Subcutaneous abdominal adipose tissue (tissue), 5 donors: ENCODE results near the gene ARHGEF39.

ENCODE experiments used
- H3K27ac ChIP-seq: one replicate; pipeline ENCODE4 v1.7.0; 2013; ENCODE audit warnings: low read depth, mild to moderate bottlenecking, inconsistent platforms, low read length, moderate library complexity
- H3K27me3 ChIP-seq, 5 donors: one replicate each; pipeline ENCODE4 v1.7.0; 2013; ENCODE audit warnings: low read length in 5 of 5, inconsistent platforms in 1 of 5; ENCODE audit not compliant: control insufficient read depth in 5 of 5, insufficient read depth in 4 of 5
- H3K36me3 ChIP-seq, 5 donors: one replicate each; pipeline ENCODE4 v1.7.0; 2013; ENCODE audit warnings: low read length in 5 of 5; ENCODE audit not compliant: control insufficient read depth in 5 of 5, insufficient read depth in 5 of 5
- H3K4me1 ChIP-seq, 5 donors: one replicate each; pipeline ENCODE4 v1.7.0; 2013; ENCODE audit warnings: low read length in 5 of 5, mild to moderate bottlenecking in 3 of 5, moderate library complexity in 1 of 5; ENCODE audit not compliant: control insufficient read depth in 5 of 5, insufficient read depth in 5 of 5
- H3K4me3 ChIP-seq, 5 donors: one replicate each; pipeline ENCODE4 v1.7.0; 2013; ENCODE audit warnings: low read length in 5 of 5, low read depth in 1 of 5
- H3K9ac ChIP-seq, 5 donors: one replicate each; pipeline ENCODE4 v1.7.0; 2013; ENCODE audit warnings: low read length in 5 of 5, mild to moderate bottlenecking in 4 of 5, moderate library complexity in 3 of 5
- H3K9me3 ChIP-seq, 5 donors: one replicate each; pipeline ENCODE4 v1.7.0; 2013; ENCODE audit warnings: low read length in 5 of 5; ENCODE audit not compliant: control insufficient read depth in 5 of 5
- donor health status: healthy.
- donor health status: healthy.
- donor health status: healthy.
- donor health status: healthy.
- donor health status: healthy.

The ARHGEF39 gene

GRCh38 chr9:35695943-35696401 lies 31.0 kb upstream of the ARHGEF39 start:
- Histone ChIP-seq H3K4me3 (no peak overlapping the region), H3K4me1 (peaks cover 3 to 7% (median 6%) of the 10 kb centered on the region in 5 donors), H3K36me3 (peaks cover 8 to 54% (median 51%) of the 10 kb centered on the region in 5 donors), H3K9me3 (no peaks in the 10 kb centered on the region), H3K9ac (no peak overlapping the region), H3K27ac (no peak overlapping the region), H3K27me3 (no peaks in the 10 kb centered on the region)

- Histone ChIP-seq H3K9ac (no peak overlapping the region), H3K36me3 (peaks cover 0 to 13% (median 10%) of the 10 kb centered on the region in 5 donors), H3K27me3 (no peaks in the 10 kb centered on the region), H3K27ac (peak overlapping the region; percentile 47), H3K9me3 (no peaks in the 10 kb centered on the region), H3K4me3 (peak overlapping the region in 1 of 5 donors; percentile 75), H3K4me1 (peaks cover 5 to 32% (median 30%) of the 10 kb centered on the region in 5 donors)
These were observed 26.8 kb upstream of the ARHGEF39 start for GRCh38 chr9:35691757-35692301.

GRCh38 chr9:35691334-35691650 lies 26.3 kb upstream of the ARHGEF39 start:
- peaks cover 5 to 32% (median 30%) of the 10 kb centered on the region in 5 donors for H3K4me1 ChIP-seq
- no peaks in the 10 kb centered on the region for H3K9me3 ChIP-seq
- no peaks in the 10 kb centered on the region for H3K27me3 ChIP-seq
- H3K36me3 ChIP-seq: peaks cover 0 to 8% (median 7%) of the 10 kb centered on the region in 5 donors
- H3K27ac ChIP-seq: peak overlapping the region; percentile 81
- peak overlapping the region; percentile 58 to 79 (median 75) for H3K4me3 ChIP-seq
- peak overlapping the region; percentile 53 to 76 (median 70) for H3K9ac ChIP-seq

GRCh38 chr9:35690614-35691333 lies 25.8 kb upstream of the ARHGEF39 start:
- H3K27ac ChIP-seq: peak overlapping the region; percentile 81
- peak overlapping the region; percentile 58 to 79 (median 75) for H3K4me3 ChIP-seq
- H3K9me3 ChIP-seq: no peaks in the 10 kb centered on the region
- H3K36me3 ChIP-seq: peaks cover 0 to 5% (median 2%) of the 10 kb centered on the region in 5 donors
- peaks cover 5 to 35% (median 30%) of the 10 kb centered on the region in 5 donors for H3K4me1 ChIP-seq
- no peaks in the 10 kb centered on the region for H3K27me3 ChIP-seq
- peak overlapping the region; percentile 53 to 76 (median 70) for H3K9ac ChIP-seq

- Histone ChIP-seq H3K4me1 (peaks cover 5 to 35% (median 30%) of the 10 kb centered on the region in 5 donors), H3K27ac (peak overlapping the region; percentile 81), H3K36me3 (peaks cover 0 to 8% (median 3%) of the 10 kb centered on the region in 5 donors), H3K9me3 (no peaks in the 10 kb centered on the region), H3K27me3 (no peaks in the 10 kb centered on the region), H3K9ac (peak overlapping the region in 3 of 5 donors; percentile 61 to 70 (median 64)), H3K4me3 (peak overlapping the region; percentile 58 to 75 (median 72))
These were observed 25.3 kb upstream of the ARHGEF39 start for GRCh38 chr9:35690294-35690613.

GRCh38 chr9:35689542-35690293 lies 24.7 kb upstream of the ARHGEF39 start, which contains the start of gene TPM2:
Gene TPM2, minus strand, starts transcription at chr9:35689925. Its CDS starts 108 bp downstream, at chr9:35689817.
- peaks cover 5 to 35% (median 30%) of the 10 kb centered on the region in 5 donors for H3K4me1 ChIP-seq
- no peaks in the 10 kb centered on the region for H3K9me3 ChIP-seq

GRCh38 chr9:35688558-35689541 lies 23.9 kb upstream of the ARHGEF39 start:
- H3K27me3 ChIP-seq: no peaks in the 10 kb centered on the region
- peak overlapping the region in 3 of 5 donors; percentile 31 to 43 (median 37) for H3K9ac ChIP-seq
- peak overlapping the region; percentile 48 for H3K27ac ChIP-seq
- peak overlapping the region; percentile 15 to 75 (median 58) for H3K4me3 ChIP-seq
- H3K36me3 ChIP-seq: peaks cover 0 to 22% (median 14%) of the 10 kb centered on the region in 5 donors
- peaks cover 6 to 35% (median 30%) of the 10 kb centered on the region in 5 donors for H3K4me1 ChIP-seq
- H3K9me3 ChIP-seq: no peaks in the 10 kb centered on the region

More at GRCh38 chr9:35689542-35690293, 24.7 kb upstream of the ARHGEF39 start, which contains the start of gene TPM2:
- peak within 1 kb of the TSS in 4 of 5 donors; percentile 61 to 76 (median 72) for H3K9ac ChIP-seq
- peak within 1 kb of the TSS; percentile 58 to 76 (median 75) for H3K4me3 ChIP-seq
- H3K36me3 ChIP-seq: peaks cover 0 to 13% (median 8%) of the 10 kb centered on the region in 5 donors
- H3K27ac ChIP-seq: peak within 1 kb of the TSS; percentile 81
- no peaks in the 10 kb centered on the region for H3K27me3 ChIP-seq

GRCh38 chr9:35687972-35688557 lies 23.1 kb upstream of the ARHGEF39 start:
- no peaks in the 10 kb centered on the region for H3K27me3 ChIP-seq
- peak overlapping the region in 1 of 5 donors; percentile 37 for H3K9ac ChIP-seq
- peaks cover 0 to 30% (median 18%) of the 10 kb centered on the region in 5 donors for H3K36me3 ChIP-seq
- H3K4me3 ChIP-seq: peak overlapping the region in 3 of 5 donors; percentile 9 to 75 (median 45)
- H3K9me3 ChIP-seq: no peaks in the 10 kb centered on the region
- peak overlapping the region; percentile 48 for H3K27ac ChIP-seq
- H3K4me1 ChIP-seq: peaks cover 6 to 35% (median 30%) of the 10 kb centered on the region in 5 donors

GRCh38 chr9:35687306-35687705 lies 22.3 kb upstream of the ARHGEF39 start:
- Histone ChIP-seq H3K9me3 (no peaks in the 10 kb centered on the region), H3K27ac (no peak overlapping the region), H3K4me1 (peaks cover 6 to 35% (median 30%) of the 10 kb centered on the region in 5 donors), H3K36me3 (peaks cover 0 to 37% (median 26%) of the 10 kb centered on the region in 5 donors), H3K9ac (no peak overlapping the region), H3K4me3 (no peak overlapping the region), H3K27me3 (no peaks in the 10 kb centered on the region)
